Mucosa of gallbladder (tissue), 1 donor: ENCODE results near the gene AHNAK2. TPM values are rescaled to one million over a fixed set of nuclear protein-coding genes. Genes with fewer than 3 reads are reported as not detected.
"Not testable (repeated sequence)": the region's sequence is repeated elsewhere in the genome, so short reads cannot be mapped to it uniquely, and the experiment has no call there.

Experiments
- DNase-seq: peaks from one replicate; pipeline ENCODE4 v3.0.0-alpha.2; 2020; ENCODE audit warnings: low spot score
- total RNA-seq: library from RNA; stranded (reverse); gene quantifications from one replicate; pipeline ENCODE4 v1.2.1, GENCODE V29; 2021
- donor health status: DM: no; HTN: no; CAD: no.

AHNAK2 gene
- total RNA-seq, 1 donor from 2014 or later = 16.0 TPM

- DNase-seq = no peak
Measured at GRCh38 chr14:104927432-104927816, 50.8 kb downstream of the AHNAK2 start.

GRCh38 chr14:104926619-104927431, 51.3 kb downstream of the AHNAK2 start:
- DNase-seq = no peak

DNA sequence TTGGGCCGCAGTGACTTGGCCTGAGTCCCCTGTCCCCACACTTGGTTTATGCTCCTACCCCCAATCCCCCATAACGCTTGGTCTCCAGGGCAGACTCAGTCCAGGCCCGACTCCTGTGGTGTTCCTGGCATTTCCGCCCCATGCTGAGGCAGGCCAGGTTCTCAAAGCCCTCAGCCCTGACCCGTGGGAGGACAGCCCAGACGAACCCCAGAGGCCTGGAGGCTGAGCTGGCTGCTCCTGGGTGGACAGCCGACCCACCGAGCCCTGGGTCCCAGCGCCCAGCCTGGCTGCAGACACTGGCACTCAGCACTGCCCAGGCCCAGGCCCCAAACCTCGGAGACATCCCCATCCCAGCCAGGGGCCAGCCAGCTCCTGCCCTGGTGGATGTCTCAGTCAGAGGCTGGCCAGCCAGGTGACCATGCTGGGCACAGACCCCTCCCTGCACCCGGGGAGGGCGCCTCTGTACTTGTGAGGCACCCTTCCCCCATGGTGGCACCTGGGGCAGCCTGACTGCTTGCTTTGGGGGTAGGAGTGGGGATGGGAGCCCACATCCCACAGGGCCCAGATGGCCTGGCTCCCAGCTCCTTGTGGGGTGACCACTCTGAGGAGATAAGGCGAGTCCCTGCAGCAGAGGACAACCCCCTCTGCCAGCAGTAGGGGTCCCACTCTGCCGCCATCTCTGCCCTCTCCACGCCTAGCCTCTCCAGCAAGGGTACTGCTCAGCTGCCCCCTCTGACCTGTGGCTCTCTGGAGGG, 52.1 kb downstream of the AHNAK2 start:
- no peak for DNase-seq

DNA sequence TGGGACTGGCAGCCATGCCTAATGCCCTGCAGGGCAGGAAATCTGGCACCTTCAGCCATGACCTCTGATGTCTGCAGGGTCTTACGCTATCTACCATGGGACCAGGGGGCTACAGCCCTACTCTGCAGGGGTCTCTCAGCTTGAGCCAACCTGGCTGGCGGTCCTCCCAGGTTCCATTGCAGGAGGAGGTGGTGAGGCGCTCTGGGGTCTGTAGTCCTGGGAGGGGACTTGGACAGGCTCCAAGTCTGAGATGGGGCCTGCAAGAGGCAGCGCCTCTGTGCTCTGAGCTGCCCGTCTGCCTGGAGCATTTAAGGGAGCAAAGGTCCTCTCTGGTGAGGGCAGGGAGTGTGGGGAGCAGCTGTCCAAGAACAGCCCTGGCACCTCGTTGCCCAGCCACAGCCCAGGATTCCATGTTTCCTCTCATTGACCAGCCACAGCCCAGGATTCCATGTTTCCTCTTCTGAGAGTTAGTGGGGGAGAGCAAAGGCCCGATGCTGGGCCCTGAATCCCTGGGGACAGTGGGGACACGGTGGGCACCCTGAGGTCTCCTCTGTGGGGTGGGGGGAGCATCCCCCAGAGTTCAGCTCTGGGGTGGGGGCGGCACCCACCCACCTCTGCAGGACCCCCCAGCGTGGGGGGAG, 52.8 kb downstream of the AHNAK2 start:
- no peak for DNase-seq

GRCh38 chr14:104924421-104925213, 53.6 kb downstream of the AHNAK2 start, which contains the start of gene PLD4:
Gene PLD4, plus strand, starts transcription at chr14:104924879. Its CDS starts 2,262 bp downstream, at chr14:104927141.
- no peak for DNase-seq

GRCh38 chr14:104923640-104924420, 54.3 kb downstream of the AHNAK2 start:
- DNase-seq = no peak

- DNase-seq = no peak
Measured at GRCh38 chr14:104919993-104920315, 58.2 kb downstream of the AHNAK2 start.

DNA sequence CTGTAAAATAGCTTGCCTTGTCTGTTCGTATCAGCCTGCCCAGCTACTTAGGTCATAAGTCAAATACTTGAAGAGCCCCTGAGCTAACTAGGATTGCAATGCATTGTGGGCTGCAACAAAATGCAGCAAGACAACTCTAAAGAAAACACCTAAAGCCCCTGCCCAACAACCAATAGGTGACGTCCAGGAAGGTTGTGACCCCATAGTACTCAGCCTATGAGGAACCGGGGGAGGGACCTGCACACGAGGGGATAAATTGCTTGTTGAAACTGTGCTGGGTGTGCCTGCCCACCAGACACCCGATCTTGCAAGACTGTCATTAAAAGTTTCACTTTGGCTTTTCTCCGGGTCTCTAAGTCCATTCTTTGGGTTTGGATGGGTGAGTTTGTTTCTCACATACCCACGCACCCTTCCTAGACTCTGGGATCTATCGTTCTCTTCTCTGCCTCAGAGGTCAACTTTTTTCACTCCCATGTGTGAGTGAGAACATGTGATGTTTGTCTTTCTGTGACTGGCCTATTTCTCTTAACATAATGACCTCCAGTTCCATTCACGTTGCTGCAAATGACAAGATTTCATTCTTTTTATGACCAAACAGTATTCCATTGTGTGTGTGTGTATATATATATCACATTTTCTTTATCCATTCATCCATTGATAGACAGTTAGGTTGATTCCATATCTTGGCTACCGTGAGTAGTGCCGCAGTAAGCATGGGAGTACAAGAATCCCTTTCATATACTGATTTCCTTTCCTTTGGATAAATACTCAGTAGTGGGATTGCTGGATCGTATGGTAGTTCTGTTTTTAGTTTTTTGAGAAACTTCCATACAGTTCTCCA, 58.8 kb downstream of the AHNAK2 start:
- not testable (repeated sequence) for DNase-seq

GRCh38 chr14:104917993-104918392, 60.2 kb downstream of the AHNAK2 start:
- no peak for DNase-seq

- DNase-seq = no peak
Measured at GRCh38 chr14:104917116-104917515, 61.1 kb downstream of the AHNAK2 start.

GRCh38 chr14:104913435-104913834, 64.7 kb downstream of the AHNAK2 start:
- DNase-seq = no peak

GRCh38 chr14:104912053-104912452, 66.1 kb downstream of the AHNAK2 start:
- DNase-seq = no peak

GRCh38 chr14:104908303-104908702, 69.9 kb downstream of the AHNAK2 start:
- no peak for DNase-seq

- not testable (repeated sequence) for DNase-seq
Measured at GRCh38 chr14:104905579-104905933, 72.6 kb downstream of the AHNAK2 start.

DNA sequence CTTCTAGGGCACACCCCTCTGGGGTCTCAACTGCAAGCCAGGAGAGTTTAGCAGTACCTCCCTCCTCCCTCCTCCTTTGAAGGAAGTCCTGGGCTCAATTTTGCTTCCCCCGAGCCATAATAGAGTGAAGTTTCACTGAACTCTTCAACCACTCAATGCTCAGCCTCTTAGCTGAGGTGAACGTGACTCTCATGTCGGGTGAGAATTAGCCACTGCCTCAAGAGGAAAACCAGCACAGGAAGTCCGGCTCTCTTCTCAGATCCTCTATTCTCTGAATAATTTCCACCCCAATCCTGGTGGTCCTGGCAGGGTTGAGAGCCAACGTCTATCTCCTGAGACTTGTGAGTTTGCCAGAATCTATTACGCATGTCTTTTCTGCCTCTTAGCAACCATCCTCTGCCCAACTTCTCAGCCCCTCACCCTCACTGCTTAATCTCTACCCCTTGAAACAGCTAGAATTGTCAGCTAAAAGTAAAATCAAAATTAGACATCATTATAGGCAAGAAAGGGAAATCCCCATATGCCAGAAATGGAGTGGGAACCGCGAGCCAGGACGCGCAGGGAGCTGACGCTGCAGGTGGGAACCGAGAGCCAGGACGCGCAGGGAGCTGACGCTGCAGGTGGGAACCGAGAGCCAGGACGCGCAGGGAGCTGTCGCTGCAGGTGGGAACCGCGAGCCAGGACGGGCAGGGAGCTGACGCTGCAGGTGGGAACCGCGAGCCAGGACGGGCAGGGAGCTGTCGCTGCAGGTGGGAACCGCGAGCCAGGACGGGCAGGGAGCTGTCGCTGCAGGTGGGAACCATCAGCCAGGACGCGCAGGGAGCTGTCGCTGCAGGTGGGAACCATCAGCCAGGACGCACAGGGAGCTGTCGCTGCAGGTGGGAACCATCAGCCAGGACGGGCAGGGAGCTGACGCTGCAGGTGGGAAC, 73.3 kb downstream of the AHNAK2 start:
- not testable (repeated sequence) for DNase-seq

DNA sequence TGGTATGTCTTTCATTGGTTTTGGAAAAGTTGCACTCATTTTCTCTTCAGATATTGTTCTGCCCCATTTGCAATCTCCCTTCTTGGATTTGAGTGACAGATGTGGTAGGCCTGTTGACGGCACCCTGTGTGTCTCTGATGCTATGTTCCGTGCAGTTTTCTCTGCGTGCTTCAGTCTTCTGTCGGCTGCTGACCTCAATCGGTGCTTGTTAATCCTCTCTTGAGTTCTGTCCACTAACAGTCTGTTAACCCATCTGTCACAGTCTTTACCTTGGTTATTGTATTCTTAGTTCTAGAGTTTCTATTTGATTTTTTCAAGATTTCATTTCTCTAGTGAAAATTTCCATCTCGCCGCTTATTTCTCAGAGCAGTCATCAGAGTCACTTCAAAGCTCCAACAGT, 74.2 kb downstream of the AHNAK2 start:
- DNase-seq = no peak

DNA sequence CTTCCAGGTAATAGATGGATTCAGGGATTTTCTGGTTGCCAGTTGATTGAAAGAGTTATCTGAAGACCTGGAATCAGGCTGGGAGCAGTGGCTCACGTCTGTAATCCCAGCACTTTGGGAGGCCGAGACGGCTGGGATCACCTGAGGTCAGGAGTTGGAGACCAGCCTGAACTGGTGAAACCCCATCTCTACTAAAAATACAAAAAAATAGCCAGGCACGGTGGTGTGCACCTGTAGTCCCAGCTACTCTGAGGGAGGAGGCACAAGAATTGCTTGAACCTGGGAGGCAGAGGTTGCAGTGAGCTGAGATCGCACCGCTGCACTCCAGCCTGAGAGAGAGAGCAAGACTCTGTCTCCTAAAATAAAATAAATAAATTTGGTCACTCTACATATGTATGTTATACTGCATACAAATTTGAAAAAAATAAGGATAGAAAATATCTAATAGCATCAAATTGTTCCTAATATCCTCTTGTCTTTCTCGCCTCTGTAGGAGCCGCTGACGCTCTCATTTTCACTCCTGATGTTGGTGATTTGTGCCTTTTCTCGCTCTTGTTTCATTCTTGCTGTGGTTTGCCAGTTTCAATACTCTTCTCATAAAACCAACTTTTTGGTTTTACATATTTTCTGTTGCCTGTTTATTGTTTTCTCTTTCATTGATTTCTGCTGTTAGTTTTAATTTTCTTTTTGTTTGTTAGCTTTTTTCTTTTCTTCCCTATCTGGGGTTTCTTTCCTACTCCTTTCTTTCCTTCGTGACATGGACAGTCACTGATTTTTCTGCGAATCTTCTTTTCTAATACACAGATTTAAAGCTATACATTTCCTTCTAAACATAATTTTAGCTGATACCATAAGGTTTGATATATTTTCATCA, 77.3 kb downstream of the AHNAK2 start:
- no peak for DNase-seq

GRCh38 chr14:104899781-104900180, 78.4 kb downstream of the AHNAK2 start:
- DNase-seq = no peak
